Measurements from ENCODE around the gene KCNG2. TPM values are rescaled to one million over a fixed set of nuclear protein-coding genes. Genes with fewer than 3 reads are reported as not detected.

KCNG2 gene
- total and polyA plus RNA-seq, 2 experiments from 2014 or later = not detected

DNA sequence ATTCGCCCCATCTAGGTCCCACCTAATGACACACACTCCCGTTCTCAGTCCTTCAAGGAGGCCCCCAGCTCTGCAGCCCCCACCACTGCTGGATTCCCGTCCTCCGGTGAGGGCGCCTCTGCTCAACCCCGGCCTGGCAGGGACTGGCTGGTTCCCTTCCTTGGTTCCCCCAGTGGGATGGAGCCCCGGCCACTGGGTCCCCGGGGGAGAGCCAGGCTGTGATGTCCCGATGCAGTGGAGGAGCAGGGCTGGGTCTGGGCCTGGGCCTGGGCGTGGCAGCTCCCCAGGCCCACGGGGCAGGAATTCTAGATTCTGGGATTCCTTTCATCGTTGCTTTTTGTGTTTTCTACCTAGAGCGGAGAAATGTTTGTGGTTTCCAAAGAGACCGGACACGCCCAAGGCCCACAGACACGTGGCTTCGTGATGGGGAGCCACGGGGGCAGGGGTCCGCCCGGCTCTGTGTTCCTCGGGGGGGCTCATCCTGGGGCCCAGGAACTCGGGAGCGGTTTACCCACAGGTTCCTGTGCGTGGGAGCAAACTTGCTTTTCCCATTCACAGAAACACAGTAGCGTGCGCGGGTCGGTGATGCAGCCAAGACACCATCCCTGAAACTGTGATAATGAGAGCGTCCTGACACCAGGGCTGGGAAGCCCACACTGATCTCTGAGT is 86.7 kb downstream of the KCNG2 start:
- H3K27me3 ChIP-seq = no peaks in the 10 kb centered on the region
- H4K20me1 ChIP-seq (ENCODE audit: insufficient read depth, poor library complexity, severe bottlenecking) = no peaks in the 10 kb centered on the region
- no peak overlapping the region for H3K4me3 ChIP-seq
- no peaks in the 10 kb centered on the region for H3K36me3 ChIP-seq (replicated peaks; ENCODE audit: insufficient read depth, low read depth)
- H3K9me2 ChIP-seq (replicated peaks; ENCODE audit: insufficient read depth) = no peaks in the 10 kb centered on the region
- no peak overlapping the region for H3K4me2 ChIP-seq
- no peak for DNase-seq (ENCODE audit: low spot score)
- no peaks in the 10 kb centered on the region for H3K9me3 ChIP-seq (ENCODE audit: low read depth)
- no peaks in the 10 kb centered on the region for H3K4me1 ChIP-seq (ENCODE audit: insufficient read depth)
- no peak overlapping the region for H3K27ac ChIP-seq
- H2AFZ ChIP-seq = no peak overlapping the region
- WGBS (ENCODE audit: low lambda C conversion rate, missing lambda C conversion rate) = 87% methylated on average over 28 of the region's 29 CpGs
- H3K79me2 ChIP-seq = no peaks in the 10 kb centered on the region
- TF ChIP-seq EZH2phosphoT487 (IDR thresholded peaks at IDR 0.05; ENCODE audit: low read depth, severe bottlenecking, unreplicated experiment) (no peak), EZH2 (IDR thresholded peaks at IDR 0.05; ENCODE audit: borderline replicate concordance) (no peak)
- TF ChIP-seq, protein P1, sequence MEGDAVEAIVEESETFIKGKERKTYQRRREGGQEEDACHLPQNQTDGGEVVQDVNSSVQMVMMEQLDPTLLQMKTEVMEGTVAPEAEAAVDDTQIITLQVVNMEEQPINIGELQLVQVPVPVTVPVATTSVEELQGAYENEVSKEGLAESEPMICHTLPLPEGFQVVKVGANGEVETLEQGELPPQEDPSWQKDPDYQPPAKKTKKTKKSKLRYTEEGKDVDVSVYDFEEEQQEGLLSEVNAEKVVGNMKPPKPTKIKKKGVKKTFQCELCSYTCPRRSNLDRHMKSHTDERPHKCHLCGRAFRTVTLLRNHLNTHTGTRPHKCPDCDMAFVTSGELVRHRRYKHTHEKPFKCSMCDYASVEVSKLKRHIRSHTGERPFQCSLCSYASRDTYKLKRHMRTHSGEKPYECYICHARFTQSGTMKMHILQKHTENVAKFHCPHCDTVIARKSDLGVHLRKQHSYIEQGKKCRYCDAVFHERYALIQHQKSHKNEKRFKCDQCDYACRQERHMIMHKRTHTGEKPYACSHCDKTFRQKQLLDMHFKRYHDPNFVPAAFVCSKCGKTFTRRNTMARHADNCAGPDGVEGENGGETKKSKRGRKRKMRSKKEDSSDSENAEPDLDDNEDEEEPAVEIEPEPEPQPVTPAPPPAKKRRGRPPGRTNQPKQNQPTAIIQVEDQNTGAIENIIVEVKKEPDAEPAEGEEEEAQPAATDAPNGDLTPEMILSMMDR (IDR thresholded peaks at IDR 0.05; ENCODE audit: poor library complexity) = no peak

DNA sequence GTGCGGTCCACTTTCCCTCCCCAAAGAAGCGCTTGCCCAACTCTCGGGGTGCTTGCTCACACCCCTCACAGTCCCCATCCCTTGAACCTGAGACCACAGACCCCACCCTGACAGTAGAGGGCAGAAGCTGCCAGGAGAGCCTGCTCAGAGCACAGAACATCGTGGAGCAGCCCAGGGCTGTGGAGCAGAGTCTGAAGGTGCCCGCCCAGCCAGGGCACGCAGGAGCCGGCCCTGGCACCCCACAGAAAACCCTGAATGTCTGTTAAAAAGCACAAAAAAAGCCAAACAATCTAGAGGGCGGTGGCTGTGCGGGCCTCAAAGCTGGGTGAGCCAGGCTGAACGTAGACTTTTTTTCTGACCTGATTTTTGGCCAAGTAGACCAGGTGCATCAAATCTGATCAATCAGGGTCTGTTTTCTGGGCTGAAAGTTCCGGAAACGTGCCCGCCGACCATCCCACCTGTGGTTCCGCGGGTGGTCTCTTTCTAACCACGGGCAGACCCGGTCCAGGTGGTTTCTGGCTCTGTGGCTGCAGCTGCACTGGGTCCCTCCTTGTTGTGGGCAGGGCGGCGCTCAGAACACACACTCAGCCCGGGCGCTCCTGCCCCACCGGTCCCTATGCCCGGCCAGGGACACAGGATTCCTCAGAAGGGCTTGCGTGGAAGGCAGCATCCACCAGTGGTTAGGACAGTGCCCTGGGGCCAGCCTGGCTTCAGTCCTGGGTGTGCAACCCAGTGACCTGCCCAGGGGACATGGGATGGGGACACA is 87.4 kb downstream of the KCNG2 start:
- Histone ChIP-seq H3K9me3 (ENCODE audit: low read depth) (no peaks in the 10 kb centered on the region), H3K4me3 (no peak overlapping the region), H3K27ac (no peak overlapping the region), H3K9me2 (replicated peaks; ENCODE audit: insufficient read depth) (no peaks in the 10 kb centered on the region), H3K4me2 (no peak overlapping the region), H3K36me3 (replicated peaks; ENCODE audit: insufficient read depth, low read depth) (no peaks in the 10 kb centered on the region), H4K20me1 (ENCODE audit: insufficient read depth, poor library complexity, severe bottlenecking) (no peaks in the 10 kb centered on the region), H3K27me3 (no peaks in the 10 kb centered on the region), H3K79me2 (no peaks in the 10 kb centered on the region), H3K4me1 (ENCODE audit: insufficient read depth) (no peaks in the 10 kb centered on the region), H2AFZ (no peak overlapping the region)
- TF ChIP-seq EZH2 (IDR thresholded peaks at IDR 0.05; ENCODE audit: borderline replicate concordance) (no peak), EZH2phosphoT487 (IDR thresholded peaks at IDR 0.05; ENCODE audit: low read depth, severe bottlenecking, unreplicated experiment) (no peak)
- TF ChIP-seq, protein P1 (IDR thresholded peaks at IDR 0.05; ENCODE audit: poor library complexity) = no peak
- no peak for DNase-seq (ENCODE audit: low spot score)
- WGBS (ENCODE audit: low lambda C conversion rate, missing lambda C conversion rate) = 92% methylated on average over 25 of the region's 25 CpGs

DNA sequence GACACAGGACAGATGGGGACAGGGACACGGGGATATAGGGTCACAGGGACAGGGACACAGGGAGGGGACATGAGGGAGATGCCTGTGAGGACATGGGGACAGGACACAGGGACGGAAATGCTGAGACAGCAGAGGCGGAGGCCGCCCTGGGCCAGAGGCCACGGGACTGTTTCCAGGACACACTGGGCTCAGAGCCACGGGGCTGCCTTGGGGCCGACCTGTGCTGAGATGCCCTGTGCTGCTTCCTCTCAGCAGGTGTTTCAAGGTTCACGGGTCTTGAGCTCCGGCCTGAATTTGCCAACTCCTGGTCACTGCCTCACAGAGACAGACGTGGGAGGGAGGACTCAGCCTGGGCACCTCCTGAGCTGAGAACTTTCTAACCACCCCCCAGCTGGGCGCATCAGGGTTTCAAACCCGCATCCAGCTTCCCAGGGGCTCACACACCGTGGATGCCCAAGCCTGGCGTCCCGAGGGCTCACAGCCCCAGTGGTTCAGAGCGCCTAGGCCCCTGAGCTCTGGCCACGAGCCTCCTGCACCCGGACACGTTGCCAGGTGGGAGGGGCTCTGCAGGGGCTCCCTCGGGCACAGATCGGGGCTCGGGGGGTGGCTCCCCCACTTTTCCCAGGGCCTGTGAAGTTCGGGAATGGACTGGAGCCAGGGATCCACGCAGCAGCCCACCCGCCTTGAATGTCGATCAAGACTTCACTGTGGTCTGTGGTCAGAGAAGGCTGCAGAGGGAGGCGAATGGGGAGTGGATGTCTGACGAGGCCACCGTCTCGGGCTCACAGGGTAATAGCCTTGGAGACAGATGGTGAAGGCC is 89.7 kb downstream of the KCNG2 start:
- peaks cover 6% of the 10 kb centered on the region for H3K9me3 ChIP-seq (ENCODE audit: low read depth)
- no peak for DNase-seq (ENCODE audit: low spot score)

More for the DNA sequence above, 89.7 kb downstream of the KCNG2 start:
- no peaks in the 10 kb centered on the region for H3K4me1 ChIP-seq (ENCODE audit: insufficient read depth)
- 91% methylated on average over 30 of the region's 30 CpGs for WGBS (ENCODE audit: low lambda C conversion rate, missing lambda C conversion rate)
- TF ChIP-seq EZH2 (IDR thresholded peaks at IDR 0.05; ENCODE audit: borderline replicate concordance) (no peak), EZH2phosphoT487 (IDR thresholded peaks at IDR 0.05; ENCODE audit: low read depth, severe bottlenecking, unreplicated experiment) (no peak)
- TF ChIP-seq, protein P1 (IDR thresholded peaks at IDR 0.05; ENCODE audit: poor library complexity) = no peak
- no peaks in the 10 kb centered on the region for H3K36me3 ChIP-seq (replicated peaks; ENCODE audit: insufficient read depth, low read depth)
- H4K20me1 ChIP-seq (ENCODE audit: insufficient read depth, poor library complexity, severe bottlenecking) = no peaks in the 10 kb centered on the region
- H2AFZ ChIP-seq = no peak overlapping the region
- no peaks in the 10 kb centered on the region for H3K27me3 ChIP-seq
- H3K4me2 ChIP-seq = no peak overlapping the region
- H3K27ac ChIP-seq = no peak overlapping the region
- H3K4me3 ChIP-seq = no peak overlapping the region
- H3K9me2 ChIP-seq (replicated peaks; ENCODE audit: insufficient read depth) = no peaks in the 10 kb centered on the region
- H3K79me2 ChIP-seq = no peaks in the 10 kb centered on the region
